Measurements from ENCODE around the gene LIPC. TPM values are rescaled to one million over a fixed set of nuclear protein-coding genes. Genes with fewer than 3 reads are reported as not detected.

The LIPC gene
- polyA plus RNA-seq, 3 donors: 0.37 TPM; not detected in 2

GRCh38 chr15:58467722-58468423, 36.1 kb downstream of the LIPC start:
- peaks cover 0 to 3% (median 0%) of the 10 kb centered on the region in 7 donors for H3K9me3 Mint-ChIP-seq
- H3K27me3 Mint-ChIP-seq (ENCODE audit: low read depth in 3 of 3): peaks cover 0 to 12% (median 3%) of the 10 kb centered on the region in 3 donors
- Histone ChIP-seq H3K4me1 (ENCODE audit: control insufficient read depth in 1 of 2, insufficient read depth in 2 of 2, low read length in 2 of 2) (peaks cover 2% of the 10 kb centered on the region in 2 donors), H3K9me3 (replicated peaks in 1 of 2; ENCODE audit: control insufficient read depth in 1 of 2, insufficient read depth in 1 of 2, low read length in 2 of 2) (no peaks in the 10 kb centered on the region), H3K79me2 (ENCODE audit: insufficient read depth, low read length) (no peaks in the 10 kb centered on the region), H3K36me3 (replicated peaks in 1 of 2; ENCODE audit: control insufficient read depth in 1 of 2, insufficient read depth in 2 of 2, low read length in 2 of 2) (no peaks in the 10 kb centered on the region), H3K27me3 (ENCODE audit: control insufficient read depth in 2 of 2, insufficient read depth in 2 of 2, low read length in 2 of 2) (no peaks in the 10 kb centered on the region), H3K4me3 (replicated peaks in 1 of 3; ENCODE audit: low read depth in 2 of 3, low read length in 3 of 3) (no peak overlapping the region), H3K9ac (ENCODE audit: insufficient read depth, low read length, poor library complexity, severe bottlenecking) (no peak overlapping the region), H4K20me1 (ENCODE audit: insufficient read depth, low read length) (no peaks in the 10 kb centered on the region), H3K27ac (ENCODE audit: low read depth in 1 of 2, low read length in 2 of 2) (no peak overlapping the region), H3K4me2 (replicated peaks; ENCODE audit: extremely low read depth, low read length, poor library complexity, severe bottlenecking) (no peak overlapping the region), H2AFZ (ENCODE audit: insufficient read depth, low read depth, low read length, poor library complexity, severe bottlenecking) (no peak overlapping the region)
- peaks cover 7% of the 10 kb centered on the region for H3K4me1 Mint-ChIP-seq
- no peaks in the 10 kb centered on the region for H3K36me3 Mint-ChIP-seq
- TF ChIP-seq CTCF (IDR thresholded peaks at IDR 0.05): no peak
- H3K27ac Mint-ChIP-seq: no peak overlapping the region
- 91% methylated on average over 6 of the region's 9 CpGs for WGBS (ENCODE audit: insufficient coverage)
- H3K4me3 Mint-ChIP-seq: no peak overlapping the region
- no peak for DNase-seq
- intact Hi-C loops (cut with micrococcal nuclease): no loop called here

GRCh38 chr15:58469432-58470353, 37.9 kb downstream of the LIPC start:
- no peaks in the 10 kb centered on the region for H3K79me2 ChIP-seq (ENCODE audit: insufficient read depth, low read length)
- peak overlapping the region in 1 of 7 donors; percentile 22 for H3K27ac Mint-ChIP-seq
- no peaks in the 10 kb centered on the region for H3K27me3 ChIP-seq (ENCODE audit: control insufficient read depth in 2 of 2, insufficient read depth in 2 of 2, low read length in 2 of 2)
- H3K36me3 ChIP-seq (replicated peaks in 1 of 2; ENCODE audit: control insufficient read depth in 1 of 2, insufficient read depth in 2 of 2, low read length in 2 of 2): no peaks in the 10 kb centered on the region
- no peak overlapping the region for H3K4me3 Mint-ChIP-seq
- peak in 1 of 3 donors; percentile 9 for DNase-seq
- H2AFZ ChIP-seq (ENCODE audit: insufficient read depth, low read depth, low read length, poor library complexity, severe bottlenecking): no peak overlapping the region
- no peaks in the 10 kb centered on the region for H3K36me3 Mint-ChIP-seq
- H3K9me3 Mint-ChIP-seq: peaks cover 0 to 4% (median 0%) of the 10 kb centered on the region in 7 donors
- peaks cover 0 to 7% (median 3%) of the 10 kb centered on the region in 3 donors for H3K27me3 Mint-ChIP-seq (ENCODE audit: low read depth in 3 of 3)
- H3K9me3 ChIP-seq (replicated peaks in 1 of 2; ENCODE audit: control insufficient read depth in 1 of 2, insufficient read depth in 1 of 2, low read length in 2 of 2): no peaks in the 10 kb centered on the region
- H3K4me1 Mint-ChIP-seq: peaks cover 22% of the 10 kb centered on the region
- no peaks in the 10 kb centered on the region for H4K20me1 ChIP-seq (ENCODE audit: insufficient read depth, low read length)
- TF ChIP-seq CTCF (IDR thresholded peaks at IDR 0.05): no peak
- H3K4me1 ChIP-seq (ENCODE audit: control insufficient read depth in 1 of 2, insufficient read depth in 2 of 2, low read length in 2 of 2): peaks cover 10 to 13% of the 10 kb centered on the region in 2 donors
- 94% methylated on average over 4 of the region's 11 CpGs for WGBS (ENCODE audit: insufficient coverage)
- intact Hi-C loops (cut with micrococcal nuclease): no loop called here
- no peak overlapping the region for H3K4me3 ChIP-seq (replicated peaks in 1 of 3; ENCODE audit: low read depth in 2 of 3, low read length in 3 of 3)
- H3K9ac ChIP-seq (ENCODE audit: insufficient read depth, low read length, poor library complexity, severe bottlenecking): no peak overlapping the region
- no peak overlapping the region for H3K4me2 ChIP-seq (replicated peaks; ENCODE audit: extremely low read depth, low read length, poor library complexity, severe bottlenecking)
- no peak overlapping the region for H3K27ac ChIP-seq (ENCODE audit: low read depth in 1 of 2, low read length in 2 of 2)

Data from CD14-positive monocyte (primary cell).